Lower leg skin (tissue), 4 donors: ENCODE results near the gene CPSF6. TPM values are rescaled to one million over a fixed set of nuclear protein-coding genes. Genes with fewer than 3 reads are reported as not detected.
A peak's percentile ranks its signal among the peaks of the same experiment; 100 is the strongest.
"Not testable (repeated sequence)": the region's sequence is repeated elsewhere in the genome, so short reads cannot be mapped to it uniquely, and the experiment has no call there.

ENCODE experiments used
- DNase-seq, 2 donors: peaks; one replicate each; pipeline ENCODE4 v3.0.0-alpha.2; 2019; ENCODE audit warnings: low spot score in 2 of 2
- H3K4me3 ChIP-seq: fragments of 200-600 bp; sonication (generic); 2 replicates; pipeline ENCODE4 v1.5.1; 2017; ENCODE audit warnings: mild to moderate bottlenecking, low read depth; ENCODE audit not compliant: poor library complexity, severe bottlenecking
- CTCF ChIP-seq, 3 donors: fragments of 450-650 bp; IDR thresholded peaks; one replicate each; pipeline ENCODE4 v1.5.1; 2016; ENCODE audit warnings: antibody characterized with exemption in 3 of 3, mild to moderate bottlenecking in 3 of 3, moderate library complexity in 2 of 3
- POLR2A ChIP-seq, 2 donors: fragments of 450-650 bp; IDR thresholded peaks; one replicate each; pipeline ENCODE4 v1.6.1; 2016 to 2017; ENCODE audit warnings: antibody characterized with exemption in 2 of 2, mild to moderate bottlenecking in 1 of 2, moderate library complexity in 1 of 2
- WGBS, 2 donors: methylation state at CpG; one replicate each; pipeline ENCODE4 v1.1.5; 2018; 5-methylcytosine and 5-hydroxymethylcytosine counted together
- intact Hi-C: fragments of 100-400 bp; cut with DNase I; formaldehyde crosslinking; loops from one replicate; pipeline ENCODE4 v1.15.0; 2023; ENCODE audit warnings: low total_unique reads
- total RNA-seq, 4 donors: library from RNA; depleted of rRNA; stranded (reverse); fragments of >200 nt; gene quantifications; one replicate each; pipeline ENCODE4 v1.1.0, GENCODE V29; 2016

CPSF6 gene
- total RNA-seq, 4 donors from 2014 or later: 17.0 to 29.5 (median 20.2) TPM

- H3K4me3 ChIP-seq: no peak overlapping the region
- WGBS, 2 donors: 21 to 34% methylated on average over 1 of the region's 1 CpG
- intact Hi-C loops: no loop called here
- TF ChIP-seq POLR2A (IDR thresholded peaks at IDR 0.05) (no peak), CTCF (IDR thresholded peaks at IDR 0.05) (no peak)
- no peak for DNase-seq
Observed at GRCh38 chr12:69252033-69252432, 12.7 kb downstream of the CPSF6 start.

- intact Hi-C loops: no loop called here
- peak in 1 of 3 donors; percentile 18 for TF ChIP-seq CTCF (IDR thresholded peaks at IDR 0.05)
- TF ChIP-seq POLR2A (IDR thresholded peaks at IDR 0.05): no peak
- H3K4me3 ChIP-seq: no peak overlapping the region
- no peak for DNase-seq
Observed at GRCh38 chr12:69254046-69254445, 14.7 kb downstream of the CPSF6 start.

- WGBS, 2 donors: 97 to 98% methylated on average over 2 of the region's 2 CpGs
- intact Hi-C loops: no loop called here
- no peak overlapping the region for H3K4me3 ChIP-seq
- DNase-seq: no peak
- TF ChIP-seq CTCF (IDR thresholded peaks at IDR 0.05) (no peak), POLR2A (IDR thresholded peaks at IDR 0.05) (no peak)
Observed at GRCh38 chr12:69254862-69255261, 15.5 kb downstream of the CPSF6 start.

- no peak for DNase-seq
- TF ChIP-seq POLR2A (IDR thresholded peaks at IDR 0.05) (no peak), CTCF (IDR thresholded peaks at IDR 0.05) (no peak)
- WGBS, 2 donors: 93 to 97% methylated on average over 10 of the region's 10 CpGs
- H3K4me3 ChIP-seq: no peak overlapping the region
- intact Hi-C loops: no loop called here
Observed at GRCh38 chr12:69258655-69259054, 19.3 kb downstream of the CPSF6 start.

- DNase-seq: no peak
- TF ChIP-seq POLR2A (IDR thresholded peaks at IDR 0.05) (no peak), CTCF (IDR thresholded peaks at IDR 0.05) (no peak)
- 95 to 97% methylated on average over 20 of the region's 20 CpGs for WGBS, 2 donors
- H3K4me3 ChIP-seq: no peak overlapping the region
- intact Hi-C loops: no loop called here
Observed at GRCh38 chr12:69262264-69262974, 23.1 kb downstream of the CPSF6 start.

- WGBS, 2 donors: 95% methylated on average over 3 of the region's 3 CpGs
- intact Hi-C loops: no loop called here
- DNase-seq: no peak
- TF ChIP-seq POLR2A (IDR thresholded peaks at IDR 0.05): no peak
- H3K4me3 ChIP-seq: no peak overlapping the region
Observed at GRCh38 chr12:69265205-69265604, 25.8 kb downstream of the CPSF6 start.

- DNase-seq, H3K4me3 ChIP-seq, intact Hi-C loops: not testable (repeated sequence)
- 83 to 94% methylated on average over 8 of the region's 8 CpGs for WGBS, 2 donors
Observed at GRCh38 chr12:69265633-69266032, 26.3 kb downstream of the CPSF6 start.
